Lung (tissue), 12 donors: Measurements from ENCODE around the gene TYMP. TPM values are rescaled to one million over a fixed set of nuclear protein-coding genes. Genes with fewer than 3 reads are reported as not detected.

Experiments
- ATAC-seq: fragments of 200-7000 bp; cut with Tn5 transposase; one replicate; pipeline ENCODE4 v1.9.1; 2020; ENCODE audit warnings: moderate number of reproducible peaks; ENCODE audit not compliant: insufficient read depth, low FRiP score
- DNase-seq, 3 donors: peaks; one replicate each; pipeline ENCODE4 v3.0.0-alpha.2; 2013 to 2017
- H3K27ac ChIP-seq, 2 donors: one replicate each; pipeline ENCODE4 v1.5.1; 2013; ENCODE audit warnings: mild to moderate bottlenecking in 2 of 2, moderate library complexity in 2 of 2, control low read depth in 1 of 2, inconsistent platforms in 1 of 2, low read depth in 1 of 2, low read length in 1 of 2
- H3K27me3 ChIP-seq, 3 donors: one replicate each; pipeline ENCODE4 v1.5.1; 2013; ENCODE audit warnings: low read length in 2 of 3; ENCODE audit not compliant: control insufficient read depth in 3 of 3, insufficient read depth in 3 of 3
- H3K36me3 ChIP-seq, 4 donors: one replicate each; pipeline ENCODE4 v1.5.1; 2013; ENCODE audit warnings: low read length in 4 of 4, mild to moderate bottlenecking in 1 of 4, moderate library complexity in 1 of 4; ENCODE audit not compliant: control insufficient read depth in 4 of 4, insufficient read depth in 4 of 4
- H3K4me1 ChIP-seq, 5 donors: one replicate each; pipeline ENCODE4 v1.5.1; 2013; ENCODE audit warnings: low read length in 5 of 5, mild to moderate bottlenecking in 2 of 5, moderate library complexity in 1 of 5; ENCODE audit not compliant: control insufficient read depth in 5 of 5, insufficient read depth in 5 of 5
- H3K4me3 ChIP-seq: one replicate; pipeline ENCODE4 v1.5.1; 2013; ENCODE audit warnings: mild to moderate bottlenecking, control low read depth, moderate library complexity
- H3K9ac ChIP-seq, 2 donors: one replicate each; pipeline ENCODE4 v1.5.1; 2013; ENCODE audit warnings: low read length in 2 of 2, control low read depth in 1 of 2; ENCODE audit not compliant: insufficient read depth in 1 of 2
- H3K9me3 ChIP-seq, 4 donors: one replicate each; pipeline ENCODE4 v1.5.1; 2013; ENCODE audit warnings: low read length in 3 of 4, mild to moderate bottlenecking in 1 of 4, moderate library complexity in 1 of 4; ENCODE audit not compliant: control insufficient read depth in 4 of 4, insufficient read depth in 3 of 4
- CTCF ChIP-seq: IDR thresholded peaks from 2 replicates; pipeline ENCODE4 v1.5.1; 2012; ENCODE audit warnings: mild to moderate bottlenecking; ENCODE audit errors: control extremely low read depth, extremely low read depth
- whole genome bisulfite sequencing, 2 donors: extraction: QIAGEN DNeasy Blood & Tissue Kit; methylation state at CpG; one replicate each; pipeline ENCODE4 v1.1.7; 2013; 5-methylcytosine and 5-hydroxymethylcytosine counted together
- polyA plus RNA-seq, 2 donors: library from polyadenylated mRNA; stranded (reverse); fragments of 200-250 nt; gene quantifications; one replicate each; pipeline ENCODE4 v1.2.1, GENCODE V29; 2013
- total RNA-seq, 2 donors: library from RNA; depleted of rRNA in 1 of 2; stranded (reverse); fragments of >200 nt in 1 of 2; gene quantifications; one replicate each; pipeline ENCODE4 v1.2.1, GENCODE V29; 2014 to 2021
- donor health status: control.
- donor health status: control.
- donor health status: Bipolar disorder and iron deficiency.
- donor health status: healthy.
- donor health status: DM: yes; HTN: yes; CAD: no.

TYMP gene
- total and polyA plus RNA-seq, 4 donors = 52.7 to 641 (median 233) TPM

GRCh38 chr22:50526108-50526833 lies 3.5 kb downstream of the TYMP start:
- Histone ChIP-seq H3K27me3 (peaks cover 0 to 20% (median 7%) of the 10 kb centered on the region in 3 donors), H3K27ac (peak overlapping the region; percentile 75 to 95), H3K4me3 (peak overlapping the region; percentile 55), H3K36me3 (peaks cover 0 to 27% (median 15%) of the 10 kb centered on the region in 4 donors), H3K9ac (no peak overlapping the region), H3K4me1 (peaks cover 0 to 33% (median 13%) of the 10 kb centered on the region in 5 donors), H3K9me3 (no peaks in the 10 kb centered on the region)
- DNase-seq (peak; percentile 86 to 89 (median 88)), ATAC-seq (peak; percentile 29)
- peak; percentile 33 for TF ChIP-seq CTCF
- WGBS, 2 donors = 1% methylated on average over 47 to 77 of the region's 77 CpGs

GRCh38 chr22:50525858-50526107 lies 4.0 kb downstream of the TYMP start:
- Histone ChIP-seq H3K4me3 (peak overlapping the region; percentile 55), H3K9ac (no peak overlapping the region), H3K9me3 (no peaks in the 10 kb centered on the region), H3K27ac (peak overlapping the region; percentile 75 to 95), H3K27me3 (peaks cover 0 to 15% (median 2%) of the 10 kb centered on the region in 3 donors), H3K4me1 (peaks cover 0 to 29% (median 8%) of the 10 kb centered on the region in 5 donors), H3K36me3 (peaks cover 0 to 30% (median 17%) of the 10 kb centered on the region in 4 donors)
- DNase-seq = no peak
- 0 to 1% methylated on average over 22 to 33 of the region's 33 CpGs for WGBS, 2 donors
- no peak for TF ChIP-seq CTCF
- ATAC-seq = peak; percentile 5

GRCh38 chr22:50525104-50525857 lies 4.5 kb downstream of the TYMP start, which contains the start of gene SCO2:
Gene SCO2 (minus strand): TSS chr22:50525598. CDS start chr22:50524411, 1,187 bp downstream.
- peaks cover 0 to 31% (median 17%) of the 10 kb centered on the region in 4 donors for H3K36me3 ChIP-seq
- no peak within 1 kb of the TSS for H3K9ac ChIP-seq
- H3K4me3 ChIP-seq = peak within 1 kb of the TSS; percentile 63
- ATAC-seq (peak; percentile 38), DNase-seq (peak; percentile 98 to 99 (median 98))
- peak within 1 kb of the TSS; percentile 85 to 95 for H3K27ac ChIP-seq
- TF ChIP-seq CTCF = no peak
- peaks cover 0 to 24% (median 8%) of the 10 kb centered on the region in 5 donors for H3K4me1 ChIP-seq
- no peaks in the 10 kb centered on the region for H3K9me3 ChIP-seq
- peaks cover 0 to 12% (median 2%) of the 10 kb centered on the region in 3 donors for H3K27me3 ChIP-seq
- WGBS, 2 donors = 0 to 1% methylated on average over 75 to 84 of the region's 84 CpGs
